Measurements from ENCODE around the gene ZMIZ1. TPM values are rescaled to one million over a fixed set of nuclear protein-coding genes. Genes with fewer than 3 reads are reported as not detected.

The ZMIZ1 gene
- total RNA-seq, 1 donor from 2014 or later = 50.1 TPM

GRCh38 chr10:79148452-79149344 is 79.9 kb downstream of the ZMIZ1 start:
- no peak for DNase-seq (ENCODE audit: extremely low read depth, low read depth, low spot score)

GRCh38 chr10:79149345-79149661 is 80.5 kb downstream of the ZMIZ1 start:
- no peak for DNase-seq (ENCODE audit: extremely low read depth, low read depth, low spot score)

- no peak for DNase-seq (ENCODE audit: extremely low read depth, low read depth, low spot score)
Measured at GRCh38 chr10:79149662-79150443, 81.1 kb downstream of the ZMIZ1 start.

GRCh38 chr10:79150444-79150754 is 81.6 kb downstream of the ZMIZ1 start:
- no peak for DNase-seq (ENCODE audit: extremely low read depth, low read depth, low spot score)

GRCh38 chr10:79152423-79152817 is 83.7 kb downstream of the ZMIZ1 start:
- no peak for DNase-seq (ENCODE audit: extremely low read depth, low read depth, low spot score)

- DNase-seq (ENCODE audit: extremely low read depth, low read depth, low spot score) = no peak
Measured at GRCh38 chr10:79153745-79154144, 85.0 kb downstream of the ZMIZ1 start.

GRCh38 chr10:79155301-79156081 is 86.7 kb downstream of the ZMIZ1 start:
- DNase-seq (ENCODE audit: extremely low read depth, low read depth, low spot score) = no peak

- no peak for DNase-seq (ENCODE audit: extremely low read depth, low read depth, low spot score)
Measured at GRCh38 chr10:79156334-79157274, 87.8 kb downstream of the ZMIZ1 start.

GRCh38 chr10:79158004-79158340 is 89.2 kb downstream of the ZMIZ1 start:
- DNase-seq (ENCODE audit: extremely low read depth, low read depth, low spot score) = no peak

- no peak for DNase-seq (ENCODE audit: extremely low read depth, low read depth, low spot score)
Measured at GRCh38 chr10:79158402-79159097, 89.8 kb downstream of the ZMIZ1 start.

GRCh38 chr10:79159141-79159651 is 90.4 kb downstream of the ZMIZ1 start:
- DNase-seq (ENCODE audit: extremely low read depth, low read depth, low spot score) = no peak

GRCh38 chr10:79159785-79160184 is 91.0 kb downstream of the ZMIZ1 start:
- no peak for DNase-seq (ENCODE audit: extremely low read depth, low read depth, low spot score)

- DNase-seq (ENCODE audit: extremely low read depth, low read depth, low spot score) = no peak
Measured at GRCh38 chr10:79160191-79160590, 91.4 kb downstream of the ZMIZ1 start.

- DNase-seq (ENCODE audit: extremely low read depth, low read depth, low spot score) = no peak
Measured at GRCh38 chr10:79161557-79161956, 92.8 kb downstream of the ZMIZ1 start.

GRCh38 chr10:79162022-79162421 is 93.3 kb downstream of the ZMIZ1 start:
- DNase-seq (ENCODE audit: extremely low read depth, low read depth, low spot score) = no peak

- no peak for DNase-seq (ENCODE audit: extremely low read depth, low read depth, low spot score)
Measured at GRCh38 chr10:79162861-79163665, 94.3 kb downstream of the ZMIZ1 start.

GRCh38 chr10:79163666-79163975 is 94.9 kb downstream of the ZMIZ1 start:
- no peak for DNase-seq (ENCODE audit: extremely low read depth, low read depth, low spot score)

GRCh38 chr10:79164075-79164474 is 95.3 kb downstream of the ZMIZ1 start:
- no peak for DNase-seq (ENCODE audit: extremely low read depth, low read depth, low spot score)
